KMS-11 (cell line): ENCODE results near the gene GNAZ.
A peak's percentile ranks its signal among the peaks of the same experiment; 100 is the strongest.

Experiments used
- H2AFZ ChIP-seq: fragments of 200-600 bp; sonication (generic); 2 replicates; pipeline ENCODE4 v1.6.1; 2016; ENCODE audit warnings: antibody characterized with exemption, mixed run types, low read depth
- H3K27ac ChIP-seq: fragments of 200-600 bp; sonication (generic); 2 replicates; pipeline ENCODE4 v1.6.1; 2016; ENCODE audit warnings: mild to moderate bottlenecking, mixed run types
- H3K27me3 ChIP-seq: fragments of 200-600 bp; sonication (generic); 2 replicates; pipeline ENCODE4 v1.6.1; 2017; ENCODE audit warnings: mild to moderate bottlenecking, low read depth, mixed run types, moderate library complexity; ENCODE audit not compliant: insufficient read depth
- H3K36me3 ChIP-seq: fragments of 200-600 bp; sonication (generic); 2 replicates; pipeline ENCODE4 v1.6.1; 2017; ENCODE audit warnings: mild to moderate bottlenecking, mixed run types; ENCODE audit not compliant: insufficient read depth
- H3K4me1 ChIP-seq: fragments of 200-600 bp; sonication (generic); 2 replicates; pipeline ENCODE4 v1.6.1; 2016; ENCODE audit warnings: mild to moderate bottlenecking, low read depth, mixed run types; ENCODE audit not compliant: poor library complexity, severe bottlenecking
- H3K4me2 ChIP-seq: fragments of 200-600 bp; sonication (generic); 2 replicates; pipeline ENCODE4 v1.7.0; 2016; ENCODE audit warnings: mild to moderate bottlenecking, mixed run types
- H3K4me3 ChIP-seq: fragments of 200-600 bp; sonication (generic); IDR thresholded peaks from 2 replicates; pipeline ENCODE4 v1.6.1; 2017; ENCODE audit warnings: low read depth, low read length, mixed read lengths; ENCODE audit not compliant: insufficient read depth
- H3K79me2 ChIP-seq: fragments of 200-600 bp; sonication (generic); 2 replicates; pipeline ENCODE4 v1.6.1; 2016; ENCODE audit warnings: low read depth, mixed run types; ENCODE audit not compliant: insufficient read depth
- H3K9ac ChIP-seq: fragments of 200-600 bp; sonication (generic); 2 replicates; pipeline ENCODE4 v1.6.1; 2016; ENCODE audit warnings: mild to moderate bottlenecking, mixed run types
- H4K20me1 ChIP-seq: fragments of 200-600 bp; sonication (generic); 2 replicates; pipeline ENCODE4 v1.6.1; 2016; ENCODE audit warnings: mild to moderate bottlenecking, mixed run types; ENCODE audit not compliant: insufficient read depth
- TF ChIP-seq, protein P1 (sequence below): fragments of 200-600 bp; sonication (generic); conservative IDR thresholded peaks from 2 replicates; pipeline ENCODE4 v1.6.1; 2017; ENCODE audit warnings: low read depth, mild to moderate bottlenecking, antibody characterized with exemption, low read length, moderate library complexity, mixed read lengths

GNAZ gene

DNA sequence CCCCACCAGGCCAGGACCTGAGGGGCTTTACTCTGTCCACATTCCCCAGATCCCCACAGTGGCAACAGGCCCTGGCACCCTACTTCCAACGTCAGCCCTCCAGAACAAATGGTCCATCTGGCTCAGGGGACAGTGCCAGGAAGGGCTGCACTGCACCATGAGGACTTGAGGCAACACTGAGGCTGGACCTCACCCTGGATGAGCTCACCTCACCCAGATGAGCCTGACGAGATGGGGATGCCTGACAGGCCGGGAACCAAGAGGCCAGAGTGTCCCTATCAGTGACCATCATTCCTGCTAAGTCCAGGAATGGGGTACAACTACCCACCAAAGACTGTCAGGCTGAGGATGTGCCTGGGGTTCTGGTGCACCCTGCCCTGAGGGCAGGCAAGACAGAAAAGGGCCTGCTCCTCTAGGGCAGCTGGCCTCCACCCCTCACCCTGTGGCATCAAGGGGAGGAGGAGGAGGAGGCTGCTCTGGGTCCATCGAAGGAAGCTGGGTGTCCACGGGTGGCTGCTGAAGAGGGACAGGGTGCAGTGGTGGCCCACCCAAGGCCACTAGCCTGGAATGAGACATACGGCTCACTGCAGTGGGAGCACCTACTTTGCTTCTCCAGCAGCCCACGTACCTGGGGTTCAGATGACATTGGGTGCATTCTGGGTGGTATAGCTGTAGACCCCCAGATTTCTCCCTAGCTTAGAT lies 56.9 kb downstream of the GNAZ start:
- TF ChIP-seq, protein P1, sequence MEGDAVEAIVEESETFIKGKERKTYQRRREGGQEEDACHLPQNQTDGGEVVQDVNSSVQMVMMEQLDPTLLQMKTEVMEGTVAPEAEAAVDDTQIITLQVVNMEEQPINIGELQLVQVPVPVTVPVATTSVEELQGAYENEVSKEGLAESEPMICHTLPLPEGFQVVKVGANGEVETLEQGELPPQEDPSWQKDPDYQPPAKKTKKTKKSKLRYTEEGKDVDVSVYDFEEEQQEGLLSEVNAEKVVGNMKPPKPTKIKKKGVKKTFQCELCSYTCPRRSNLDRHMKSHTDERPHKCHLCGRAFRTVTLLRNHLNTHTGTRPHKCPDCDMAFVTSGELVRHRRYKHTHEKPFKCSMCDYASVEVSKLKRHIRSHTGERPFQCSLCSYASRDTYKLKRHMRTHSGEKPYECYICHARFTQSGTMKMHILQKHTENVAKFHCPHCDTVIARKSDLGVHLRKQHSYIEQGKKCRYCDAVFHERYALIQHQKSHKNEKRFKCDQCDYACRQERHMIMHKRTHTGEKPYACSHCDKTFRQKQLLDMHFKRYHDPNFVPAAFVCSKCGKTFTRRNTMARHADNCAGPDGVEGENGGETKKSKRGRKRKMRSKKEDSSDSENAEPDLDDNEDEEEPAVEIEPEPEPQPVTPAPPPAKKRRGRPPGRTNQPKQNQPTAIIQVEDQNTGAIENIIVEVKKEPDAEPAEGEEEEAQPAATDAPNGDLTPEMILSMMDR: no peak
- no peak overlapping the region for H3K4me3 ChIP-seq
- no peaks in the 10 kb centered on the region for H4K20me1 ChIP-seq
- H3K4me2 ChIP-seq: no peak overlapping the region
- no peaks in the 10 kb centered on the region for H3K27me3 ChIP-seq
- H2AFZ ChIP-seq: no peak overlapping the region
- H3K79me2 ChIP-seq: no peaks in the 10 kb centered on the region
- H3K27ac ChIP-seq: no peak overlapping the region
- H3K9ac ChIP-seq: no peak overlapping the region
- peaks cover 24% of the 10 kb centered on the region for H3K4me1 ChIP-seq
- no peaks in the 10 kb centered on the region for H3K36me3 ChIP-seq

DNA sequence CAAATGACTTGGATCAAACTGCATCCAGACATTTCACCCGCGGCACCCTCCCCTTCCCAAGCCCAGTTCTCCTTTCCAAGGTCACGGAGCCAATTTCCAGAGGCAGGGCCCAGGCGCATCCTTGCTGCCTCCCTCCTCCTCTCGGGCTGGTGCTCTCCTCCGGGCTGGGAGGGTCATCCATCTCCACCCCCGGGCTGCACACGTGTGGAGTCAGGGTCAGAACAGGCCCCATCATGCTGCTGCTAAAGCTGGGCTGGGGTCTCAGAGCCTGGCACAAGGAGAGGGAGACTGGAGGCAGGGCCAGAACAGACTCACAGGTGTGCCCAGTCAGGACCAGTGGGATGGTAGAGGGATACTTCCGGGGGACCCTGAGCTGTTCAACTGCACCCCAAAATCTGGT lies 57.5 kb downstream of the GNAZ start:
- no peaks in the 10 kb centered on the region for H3K36me3 ChIP-seq
- no peaks in the 10 kb centered on the region for H3K79me2 ChIP-seq
- no peaks in the 10 kb centered on the region for H4K20me1 ChIP-seq
- H3K27me3 ChIP-seq: no peaks in the 10 kb centered on the region
- peak overlapping the region; percentile 25; the same call in 1 of the 2 replicates for H2AFZ ChIP-seq
- H3K9ac ChIP-seq: no peak overlapping the region
- TF ChIP-seq, protein P1: no peak
- peaks cover 24% of the 10 kb centered on the region for H3K4me1 ChIP-seq
- no peak overlapping the region; the same call in 1 of the 2 replicates for H3K4me2 ChIP-seq
- H3K4me3 ChIP-seq: no peak overlapping the region
- H3K27ac ChIP-seq: no peak overlapping the region

DNA sequence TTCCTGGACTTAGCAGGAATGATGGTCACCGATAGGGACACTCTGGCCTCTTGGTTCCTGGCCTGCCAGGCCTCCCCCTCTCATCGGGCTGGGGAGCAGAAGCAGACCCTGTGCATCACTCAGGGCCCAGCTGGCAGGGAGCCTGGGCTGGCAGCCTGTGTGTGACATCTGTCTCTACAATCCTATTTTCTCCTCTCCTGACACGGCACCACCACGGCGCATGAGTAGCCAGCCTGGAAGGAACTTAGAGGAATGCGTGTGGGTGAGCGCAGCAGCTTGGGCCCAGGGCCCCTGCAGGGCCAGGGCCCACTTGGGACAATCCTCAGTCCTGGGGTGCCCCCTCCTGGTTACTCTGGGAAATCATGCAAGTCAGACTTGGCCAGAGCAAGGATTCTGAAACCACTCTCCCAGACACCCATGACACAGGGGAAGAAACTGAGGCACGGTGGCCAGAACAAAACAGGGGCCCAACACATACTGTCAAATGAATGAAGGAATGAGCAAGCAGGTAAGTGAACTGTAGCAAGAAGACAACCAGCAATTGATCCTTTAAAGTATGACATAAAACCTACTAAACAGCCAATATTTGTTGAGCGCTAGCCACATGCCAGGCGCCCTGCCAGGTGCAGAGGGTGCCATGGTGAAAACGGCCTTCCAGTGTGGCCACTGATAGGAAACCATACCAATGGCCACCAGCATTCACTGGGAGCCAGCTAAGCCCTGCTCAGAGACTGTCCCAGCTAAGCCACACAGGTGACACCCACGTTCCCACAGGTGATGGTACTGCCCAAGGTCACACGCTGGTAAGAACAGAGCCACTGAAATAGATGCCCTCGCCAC lies 58.2 kb downstream of the GNAZ start:
- Histone ChIP-seq H3K9ac (no peak overlapping the region), H3K4me1 (peaks cover 24% of the 10 kb centered on the region), H4K20me1 (no peaks in the 10 kb centered on the region), H3K4me3 (no peak overlapping the region), H2AFZ (peak overlapping the region; percentile 25; the same call in 1 of the 2 replicates), H3K79me2 (no peaks in the 10 kb centered on the region), H3K4me2 (no peak overlapping the region; the same call in 1 of the 2 replicates), H3K36me3 (no peaks in the 10 kb centered on the region), H3K27ac (no peak overlapping the region), H3K27me3 (no peaks in the 10 kb centered on the region)
- TF ChIP-seq, protein P1: peak; percentile 92

DNA sequence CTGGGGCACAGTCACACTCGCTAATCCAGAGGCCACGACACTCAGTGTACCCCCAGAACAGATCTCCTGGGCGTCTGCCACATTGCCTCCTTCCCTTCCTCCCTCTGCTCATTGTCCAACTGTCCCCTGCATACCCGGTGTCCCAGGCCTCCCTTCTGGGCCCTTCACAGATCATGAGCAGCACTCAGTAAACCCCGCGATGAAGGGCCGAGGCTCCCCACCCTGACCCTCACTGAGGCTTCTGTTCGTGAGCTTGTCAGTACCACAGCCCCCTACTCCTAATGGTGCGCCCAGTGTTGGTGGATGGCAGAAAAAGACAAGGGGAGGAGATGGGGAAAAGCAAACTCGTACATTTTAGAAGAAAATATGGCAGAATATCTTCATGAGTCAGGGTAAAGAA lies 58.8 kb downstream of the GNAZ start:
- Histone ChIP-seq H3K79me2 (no peaks in the 10 kb centered on the region), H3K9ac (no peak overlapping the region), H3K27ac (no peak overlapping the region), H3K4me3 (no peak overlapping the region), H3K4me1 (peaks cover 24% of the 10 kb centered on the region), H3K27me3 (no peaks in the 10 kb centered on the region), H2AFZ (no peak overlapping the region), H4K20me1 (no peaks in the 10 kb centered on the region), H3K4me2 (no peak overlapping the region), H3K36me3 (no peaks in the 10 kb centered on the region)
- TF ChIP-seq, protein P1: no peak
